ENCODE data around the gene GPR173.

The GPR173 gene

GRCh38 chrX:53115550-53115874, 66.9 kb downstream of the GPR173 start:
- peaks cover 0 to 5% of the 10 kb centered on the region in 2 experiments; a peak in 2 of 3 replicates for H3K36me3 ChIP-seq (ENCODE audit: control insufficient read depth in 2 of 2, insufficient read depth in 1 of 2, low read length in 2 of 2)
- H3K4me3 ChIP-seq (ENCODE audit: low read depth, low read length), result no peak overlapping the region
- TF ChIP-seq ZSCAN16 (tag by site-specific recombination; IDR thresholded peaks at IDR 0.05) (no peak), TCF7L2 (IDR thresholded peaks at IDR 0.05; ENCODE audit: borderline replicate concordance, low read depth, low read length) (no peak), ZBTB48 (tag by site-specific recombination; IDR thresholded peaks at IDR 0.05) (no peak), ZNF433 (tag by site-specific recombination; IDR thresholded peaks at IDR 0.05; ENCODE audit: low read depth) (no peak), ZNF423 (tag by site-specific recombination; IDR thresholded peaks at IDR 0.05) (no peak), ZNF561 (tag by site-specific recombination; IDR thresholded peaks at IDR 0.05; ENCODE audit: borderline replicate concordance) (no peak), ZNF76 (tag by site-specific recombination; IDR thresholded peaks at IDR 0.05; ENCODE audit: borderline replicate concordance, low read depth) (no peak), ZNF157 (tag by site-specific recombination; IDR thresholded peaks at IDR 0.05) (no peak), ZBTB49 (tag by site-specific recombination; IDR thresholded peaks at IDR 0.05; ENCODE audit: low read depth) (no peak), ZXDB (tag by site-specific recombination; IDR thresholded peaks at IDR 0.05) (no peak), ZNF18 (tag by site-specific recombination; IDR thresholded peaks at IDR 0.05) (no peak), ZNF221 (tag by site-specific recombination; IDR thresholded peaks at IDR 0.05; ENCODE audit: borderline replicate concordance) (no peak), ZNF792 (tag by site-specific recombination; IDR thresholded peaks at IDR 0.05) (no peak)
- no peaks in the 10 kb centered on the region for H3K9me3 ChIP-seq (ENCODE audit: control insufficient read depth, insufficient read depth, low read depth, low read length)
- ChIA-PET POLR2A (no interaction called here), CTCF (no interaction called here)
- no peaks in the 10 kb centered on the region for H3K4me1 ChIP-seq (ENCODE audit: control insufficient read depth, insufficient read depth, low read length)
- H3K27ac ChIP-seq (ENCODE audit: extremely low read depth, low read depth, low read length), result no peak overlapping the region

GRCh38 chrX:53116101-53116500, 67.5 kb downstream of the GPR173 start:
- TF ChIP-seq ZBTB48 (tag by site-specific recombination; IDR thresholded peaks at IDR 0.05) (no peak), ZNF664 (tag by site-specific recombination; IDR thresholded peaks at IDR 0.05) (no peak), ZNF26 (tag by site-specific recombination; IDR thresholded peaks at IDR 0.05) (no peak), MYNN (tag by site-specific recombination; IDR thresholded peaks at IDR 0.05; ENCODE audit: borderline replicate concordance) (no peak), BCL6B (tag by site-specific recombination; IDR thresholded peaks at IDR 0.05) (no peak), ZNF777 (tag by site-specific recombination; IDR thresholded peaks at IDR 0.05; ENCODE audit: borderline replicate concordance) (no peak), ZIC2 (tag by site-specific recombination; IDR thresholded peaks at IDR 0.05) (no peak), ZNF394 (tag by site-specific recombination; IDR thresholded peaks at IDR 0.05; ENCODE audit: borderline replicate concordance) (no peak)
- H3K4me1 ChIP-seq (ENCODE audit: control insufficient read depth, insufficient read depth, low read length), result no peaks in the 10 kb centered on the region
- no peaks in the 10 kb centered on the region for H3K9me3 ChIP-seq (ENCODE audit: control insufficient read depth, insufficient read depth, low read depth, low read length)
- CTCF ChIA-PET, result no interaction called here
- no peak overlapping the region for H3K27ac ChIP-seq (ENCODE audit: extremely low read depth, low read depth, low read length)
- H3K36me3 ChIP-seq (ENCODE audit: control insufficient read depth in 2 of 2, insufficient read depth in 1 of 2, low read length in 2 of 2), result peaks cover 0 to 5% of the 10 kb centered on the region in 2 experiments; a peak in 2 of 3 replicates
- POLR2A ChIA-PET, result no interaction called here
- H3K4me3 ChIP-seq (ENCODE audit: low read depth, low read length), result no peak overlapping the region
